ENCODE data around the gene ZBTB16.

DNA sequence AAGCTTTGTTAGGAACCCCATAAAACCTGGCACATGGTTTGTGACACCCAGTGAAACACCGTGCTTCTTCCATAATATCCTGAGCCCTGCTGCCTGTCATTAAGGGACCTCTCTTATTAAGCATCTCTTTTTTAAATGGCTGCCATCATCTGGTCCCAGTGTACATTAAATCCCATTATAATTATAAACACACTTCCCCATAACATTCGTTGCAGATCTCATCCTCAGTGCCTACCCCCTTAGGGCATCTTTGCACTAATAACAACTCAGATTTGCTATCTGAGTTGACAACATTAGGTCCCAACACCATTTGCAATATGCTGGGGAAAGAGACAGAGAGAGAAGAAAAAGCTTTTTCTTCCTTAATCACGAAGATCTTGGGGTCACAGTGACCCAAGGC is 4.7 kb upstream of the ZBTB16 start:
- TF ChIP-seq CEBPB (IDR thresholded peaks at IDR 0.05; ENCODE audit: borderline replicate concordance, low read depth, low read length) (no peak), GABPB1 (CRISPR knock-in tag; IDR thresholded peaks at IDR 0.05) (no peak), CAMTA2 (CRISPR knock-in tag; IDR thresholded peaks at IDR 0.05; ENCODE audit: borderline replicate concordance) (no peak), ZNF224 (CRISPR knock-in tag; IDR thresholded peaks at IDR 0.05) (no peak)

Measured in HepG2 (cell line).